Sigmoid colon (tissue), 4 donors: ENCODE measurements around the gene FGGY.

Experiments
- EP300 ChIP-seq, 4 donors: sonication (generic); formaldehyde crosslinking; IDR thresholded peaks; one replicate each; pipeline ENCODE4 v1.6.1; 2017; ENCODE audit warnings: antibody characterized with exemption in 4 of 4
- POLR2A ChIP-seq, 2 donors: fragments of 450-650 bp; IDR thresholded peaks; one replicate each; pipeline ENCODE4 v1.6.1; 2016; ENCODE audit warnings: antibody characterized with exemption in 2 of 2, mild to moderate bottlenecking in 2 of 2, moderate library complexity in 2 of 2
- TF ChIP-seq, protein P1 (sequence below), 4 experiments: fragments of 450-650 bp in 3 of 4; fragments of 200-600 bp in 1 of 4; IDR thresholded peaks; one replicate each; pipeline ENCODE4 v1.5.1; 2016 to 2019; ENCODE audit warnings: antibody characterized with exemption in 4 of 4, mild to moderate bottlenecking in 3 of 4, moderate library complexity in 2 of 4

DNA sequence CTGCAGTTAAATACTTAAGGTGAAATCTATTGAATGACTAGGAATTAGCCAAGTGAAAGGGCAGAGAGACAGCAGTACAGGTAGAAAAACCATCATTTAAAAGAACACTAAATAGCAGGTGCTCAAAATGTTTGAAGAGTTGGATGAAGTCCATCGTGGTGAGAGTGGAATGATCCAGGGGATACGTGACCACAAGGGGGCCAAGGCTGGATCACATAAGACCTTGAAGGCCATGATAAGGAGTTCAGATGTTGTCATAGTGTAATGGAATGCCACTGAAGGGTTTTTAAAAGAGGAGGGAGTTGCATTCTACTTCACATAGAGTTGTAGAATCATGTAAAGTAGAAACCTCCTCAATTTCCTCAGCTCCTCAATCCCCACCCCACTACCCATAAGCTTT, 483.1 kb downstream of the FGGY start:
- TF ChIP-seq, protein P1, sequence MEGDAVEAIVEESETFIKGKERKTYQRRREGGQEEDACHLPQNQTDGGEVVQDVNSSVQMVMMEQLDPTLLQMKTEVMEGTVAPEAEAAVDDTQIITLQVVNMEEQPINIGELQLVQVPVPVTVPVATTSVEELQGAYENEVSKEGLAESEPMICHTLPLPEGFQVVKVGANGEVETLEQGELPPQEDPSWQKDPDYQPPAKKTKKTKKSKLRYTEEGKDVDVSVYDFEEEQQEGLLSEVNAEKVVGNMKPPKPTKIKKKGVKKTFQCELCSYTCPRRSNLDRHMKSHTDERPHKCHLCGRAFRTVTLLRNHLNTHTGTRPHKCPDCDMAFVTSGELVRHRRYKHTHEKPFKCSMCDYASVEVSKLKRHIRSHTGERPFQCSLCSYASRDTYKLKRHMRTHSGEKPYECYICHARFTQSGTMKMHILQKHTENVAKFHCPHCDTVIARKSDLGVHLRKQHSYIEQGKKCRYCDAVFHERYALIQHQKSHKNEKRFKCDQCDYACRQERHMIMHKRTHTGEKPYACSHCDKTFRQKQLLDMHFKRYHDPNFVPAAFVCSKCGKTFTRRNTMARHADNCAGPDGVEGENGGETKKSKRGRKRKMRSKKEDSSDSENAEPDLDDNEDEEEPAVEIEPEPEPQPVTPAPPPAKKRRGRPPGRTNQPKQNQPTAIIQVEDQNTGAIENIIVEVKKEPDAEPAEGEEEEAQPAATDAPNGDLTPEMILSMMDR (IDR thresholded peaks at IDR 0.05): no peak
- TF ChIP-seq POLR2A (IDR thresholded peaks at IDR 0.05) (no peak), EP300 (IDR thresholded peaks at IDR 0.05) (no peak)
